ENCODE measurements around the gene SPATA25.

Gene SPATA25

DNA sequence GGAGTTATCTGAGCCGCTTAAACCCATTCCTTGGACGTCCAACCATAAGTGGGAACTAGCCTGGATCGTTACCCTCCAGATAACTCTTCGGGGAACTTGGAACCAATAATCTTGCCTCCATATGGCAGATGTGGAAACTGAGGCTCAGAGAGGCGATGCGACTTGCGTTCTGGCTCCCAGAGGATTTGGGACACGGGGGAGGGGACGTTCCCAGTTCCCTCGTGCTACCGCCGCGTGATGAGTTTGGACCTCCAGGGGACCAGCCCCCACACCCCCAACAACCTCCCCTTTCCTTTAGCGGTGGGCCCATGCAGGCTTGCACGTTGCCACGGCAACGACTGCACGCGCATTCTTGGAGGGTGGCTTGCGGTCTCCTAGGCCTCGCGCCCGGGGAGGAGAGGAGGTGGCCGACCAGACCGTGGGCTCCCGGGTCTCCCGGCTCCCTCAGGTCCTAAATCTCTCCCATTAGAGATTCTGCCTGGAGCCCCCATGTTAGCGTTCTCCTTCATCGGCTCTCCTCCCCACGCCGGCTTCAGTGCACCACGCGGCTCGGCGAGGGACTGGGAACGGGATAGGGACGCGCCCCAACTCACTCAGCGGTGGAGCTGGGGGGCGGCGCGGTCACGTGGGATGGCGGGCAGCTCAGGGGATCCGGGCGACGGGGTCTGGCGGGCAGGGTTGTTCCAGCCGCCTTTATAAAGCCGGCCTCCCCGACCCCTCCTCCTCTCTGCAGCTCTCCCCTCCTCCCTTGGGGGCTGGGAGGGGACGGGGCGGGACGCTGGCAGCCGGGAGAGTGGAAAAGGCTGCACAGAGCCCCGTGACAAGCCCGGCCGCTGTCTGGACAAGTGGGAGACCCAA, 24.3 kb upstream of the SPATA25 start, which contains the start of gene PLTP:
TSS of gene PLTP (minus strand) at position 670 of the 858 bp plus-strand sequence. CDS start 703 bp downstream, outside the sequence.
- TF ChIP-seq, protein P1, sequence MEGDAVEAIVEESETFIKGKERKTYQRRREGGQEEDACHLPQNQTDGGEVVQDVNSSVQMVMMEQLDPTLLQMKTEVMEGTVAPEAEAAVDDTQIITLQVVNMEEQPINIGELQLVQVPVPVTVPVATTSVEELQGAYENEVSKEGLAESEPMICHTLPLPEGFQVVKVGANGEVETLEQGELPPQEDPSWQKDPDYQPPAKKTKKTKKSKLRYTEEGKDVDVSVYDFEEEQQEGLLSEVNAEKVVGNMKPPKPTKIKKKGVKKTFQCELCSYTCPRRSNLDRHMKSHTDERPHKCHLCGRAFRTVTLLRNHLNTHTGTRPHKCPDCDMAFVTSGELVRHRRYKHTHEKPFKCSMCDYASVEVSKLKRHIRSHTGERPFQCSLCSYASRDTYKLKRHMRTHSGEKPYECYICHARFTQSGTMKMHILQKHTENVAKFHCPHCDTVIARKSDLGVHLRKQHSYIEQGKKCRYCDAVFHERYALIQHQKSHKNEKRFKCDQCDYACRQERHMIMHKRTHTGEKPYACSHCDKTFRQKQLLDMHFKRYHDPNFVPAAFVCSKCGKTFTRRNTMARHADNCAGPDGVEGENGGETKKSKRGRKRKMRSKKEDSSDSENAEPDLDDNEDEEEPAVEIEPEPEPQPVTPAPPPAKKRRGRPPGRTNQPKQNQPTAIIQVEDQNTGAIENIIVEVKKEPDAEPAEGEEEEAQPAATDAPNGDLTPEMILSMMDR (IDR thresholded peaks at IDR 0.05): no peak
- H3K4me3 ChIP-seq: peak within 1 kb of the TSS; percentile 50 to 58
- no peaks in the 10 kb centered on the region for H3K9me3 ChIP-seq
- peaks cover 0 to 13% of the 10 kb centered on the region in 2 donors for H3K27me3 ChIP-seq
- intact Hi-C loops (cut with DNase I; ENCODE audit: low total_unique reads): no loop called here
- H3K36me3 ChIP-seq: no peaks in the 10 kb centered on the region
- H3K27ac ChIP-seq: peak within 1 kb of the TSS; percentile 38 to 72
- peak; percentile 77 to 88 for DNase-seq
- H3K4me1 ChIP-seq: peaks cover 0 to 20% (median 20%) of the 10 kb centered on the region in 4 donors

DNA sequence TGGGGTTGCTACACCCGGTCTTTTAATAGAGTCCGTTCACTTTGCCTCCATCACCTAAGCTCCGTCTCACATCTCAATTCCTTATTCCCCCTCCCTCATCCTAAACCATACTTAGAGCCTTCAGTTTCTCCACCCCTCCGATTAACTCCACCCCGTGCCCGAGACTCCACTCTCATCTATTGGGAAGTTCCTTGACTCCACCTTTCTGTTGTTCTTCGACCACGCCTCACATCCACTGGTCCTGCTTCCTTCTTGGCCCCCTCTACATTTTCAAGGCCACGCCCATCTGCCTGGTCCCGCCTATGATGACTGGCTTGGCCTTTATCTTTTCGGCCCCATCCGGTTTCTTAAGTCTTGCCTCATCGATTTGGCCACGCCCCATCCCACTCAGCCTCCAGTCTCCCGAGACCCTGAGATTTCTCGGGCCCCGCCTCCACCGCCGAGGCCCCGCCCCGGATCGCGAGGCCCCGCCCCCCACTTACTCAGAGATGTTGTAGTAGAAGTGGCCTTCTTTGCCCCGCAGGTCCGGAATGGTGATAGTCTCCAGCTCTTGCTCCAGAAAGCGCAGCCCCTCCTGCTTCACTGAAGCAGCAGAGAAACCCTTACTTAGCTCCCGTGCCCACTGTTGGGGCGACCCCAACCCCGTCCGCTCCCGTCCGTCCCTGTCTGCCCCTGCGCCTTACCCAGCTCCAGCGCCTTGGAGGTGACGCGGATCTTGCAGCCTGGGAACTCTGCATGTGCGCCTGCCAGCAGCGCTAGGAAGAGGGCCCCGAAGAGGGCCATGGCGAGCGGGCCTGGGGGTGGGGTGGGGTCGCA, 23.5 kb upstream of the SPATA25 start:
- peaks cover 0 to 13% of the 10 kb centered on the region in 2 donors for H3K27me3 ChIP-seq
- H3K27ac ChIP-seq: peak overlapping the region; percentile 38 to 72
- H3K36me3 ChIP-seq: no peaks in the 10 kb centered on the region
- intact Hi-C loops (cut with DNase I; ENCODE audit: low total_unique reads): no loop called here
- peak overlapping the region; percentile 50 to 58 for H3K4me3 ChIP-seq
- no peaks in the 10 kb centered on the region for H3K9me3 ChIP-seq
- peaks cover 0 to 20% (median 20%) of the 10 kb centered on the region in 4 donors for H3K4me1 ChIP-seq
- peak; percentile 99 for DNase-seq
- TF ChIP-seq, protein P1 (IDR thresholded peaks at IDR 0.05): no peak

DNA sequence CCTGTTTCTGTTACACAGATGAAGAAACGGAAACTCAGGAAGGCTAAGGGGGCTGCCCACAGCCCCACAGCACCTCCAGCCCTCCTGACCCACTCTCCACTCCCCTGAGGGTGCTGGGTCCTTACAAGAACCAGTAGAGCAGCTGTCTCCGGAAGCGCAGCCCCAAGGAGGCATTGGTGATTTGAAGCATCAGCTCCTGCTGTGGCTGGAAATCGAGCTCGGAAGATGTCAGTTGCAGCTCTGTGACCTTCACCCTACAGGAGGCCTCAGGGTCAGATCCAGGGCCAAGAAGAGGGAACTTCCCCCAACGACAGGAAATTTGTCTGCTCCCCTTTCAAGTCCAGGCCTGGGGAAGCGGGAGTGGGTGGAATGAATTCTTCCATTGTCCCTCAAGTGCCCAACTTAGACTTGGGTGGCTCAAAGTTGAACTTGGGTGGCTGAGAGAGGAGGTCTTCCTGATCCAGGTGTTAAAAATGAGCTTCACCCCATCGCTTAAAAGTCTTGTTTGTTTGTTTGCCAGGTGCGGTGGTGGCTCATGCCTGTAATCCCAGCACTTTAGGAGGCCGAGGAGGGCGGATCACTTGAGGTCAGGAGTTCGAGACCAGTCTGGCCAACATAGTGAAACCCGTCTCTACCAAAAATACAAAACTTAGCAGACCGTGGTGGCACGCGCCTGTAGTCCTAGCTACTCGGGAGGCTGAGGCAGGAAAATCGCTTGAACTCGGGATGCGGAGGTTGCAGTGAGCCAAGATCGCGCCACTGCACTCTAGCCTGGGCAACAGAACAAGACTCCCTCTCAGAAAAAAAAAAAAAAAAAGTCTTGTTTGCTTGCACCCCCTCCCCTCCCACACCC, 22.6 kb upstream of the SPATA25 start:
- peaks cover 0 to 20% (median 20%) of the 10 kb centered on the region in 4 donors for H3K4me1 ChIP-seq
- peak overlapping the region; percentile 17 to 58 for H3K4me3 ChIP-seq
- H3K27ac ChIP-seq: peak overlapping the region in 1 of 2 donors; percentile 38
- peaks cover 0 to 2% (median 0%) of the 10 kb centered on the region in 3 donors for H3K36me3 ChIP-seq
- no peaks in the 10 kb centered on the region for H3K9me3 ChIP-seq
- intact Hi-C loops (cut with DNase I; ENCODE audit: low total_unique reads): no loop called here
- peaks cover 0 to 13% of the 10 kb centered on the region in 2 donors for H3K27me3 ChIP-seq
- TF ChIP-seq, protein P1 (IDR thresholded peaks at IDR 0.05): no peak
- no peak for DNase-seq

DNA sequence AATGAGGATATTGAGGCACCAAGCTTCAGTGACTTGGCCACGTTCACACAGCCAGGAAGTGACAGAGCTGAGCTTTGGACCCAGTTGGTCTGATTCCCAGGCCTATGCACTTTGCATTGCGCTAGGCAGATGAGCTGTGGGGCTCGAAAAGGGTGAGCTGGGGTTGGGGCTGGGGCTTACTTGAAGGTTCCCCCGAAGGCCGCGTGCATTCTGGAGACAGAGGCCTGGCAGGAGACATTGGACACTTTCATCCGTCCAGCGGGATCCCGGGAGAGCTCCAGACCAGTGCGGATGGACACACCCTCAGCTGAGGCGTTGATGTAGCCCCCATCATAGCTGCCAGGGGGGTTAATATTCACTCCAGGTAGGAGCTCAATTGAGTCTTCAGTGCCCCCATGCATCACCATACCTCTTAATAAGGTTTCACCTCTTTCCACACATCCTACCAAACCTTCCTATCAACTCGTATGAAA, 21.9 kb upstream of the SPATA25 start:
- H3K4me1 ChIP-seq: peaks cover 0 to 20% (median 20%) of the 10 kb centered on the region in 4 donors
- no peak overlapping the region for H3K27ac ChIP-seq
- intact Hi-C loops (cut with DNase I; ENCODE audit: low total_unique reads): no loop called here
- H3K9me3 ChIP-seq: no peaks in the 10 kb centered on the region
- no peak for DNase-seq
- TF ChIP-seq, protein P1 (IDR thresholded peaks at IDR 0.05): no peak
- H3K36me3 ChIP-seq: peaks cover 0 to 8% (median 3%) of the 10 kb centered on the region in 3 donors
- no peak overlapping the region for H3K4me3 ChIP-seq
- peaks cover 0 to 13% of the 10 kb centered on the region in 2 donors for H3K27me3 ChIP-seq

DNA sequence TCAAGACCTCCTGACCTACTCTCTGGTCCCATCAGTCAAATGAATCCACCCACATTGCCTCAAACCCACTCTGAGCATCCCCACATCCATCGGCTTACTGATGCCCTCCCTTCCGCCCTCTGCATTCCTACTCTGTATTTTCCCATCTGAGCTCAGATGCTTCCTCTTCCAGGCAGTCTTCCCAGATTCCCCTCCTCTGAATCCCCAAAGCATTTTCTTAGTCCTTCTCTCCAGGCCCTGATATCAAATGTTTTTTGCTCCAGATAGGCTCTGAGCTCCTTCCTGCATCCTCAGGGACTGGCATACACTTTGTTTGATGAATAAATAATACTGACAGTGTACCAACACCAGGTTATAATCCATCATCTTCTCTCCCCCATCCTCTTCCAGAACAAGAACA, 20.7 kb upstream of the SPATA25 start:
- TF ChIP-seq, protein P1 (IDR thresholded peaks at IDR 0.05): no peak
- peaks cover 0 to 20% (median 20%) of the 10 kb centered on the region in 4 donors for H3K4me1 ChIP-seq
- H3K27me3 ChIP-seq: peaks cover 0 to 9% of the 10 kb centered on the region in 2 donors
- no peak overlapping the region for H3K4me3 ChIP-seq
- intact Hi-C loops (cut with DNase I; ENCODE audit: low total_unique reads): no loop called here
- peaks cover 0 to 9% (median 4%) of the 10 kb centered on the region in 3 donors for H3K36me3 ChIP-seq
- H3K27ac ChIP-seq: no peak overlapping the region
- no peak for DNase-seq
- no peaks in the 10 kb centered on the region for H3K9me3 ChIP-seq

Measured in tibial artery (tissue), 4 donors.